Measurements from ENCODE around the gene KRT36.

KRT36 gene

GRCh38 chr17:41523225-41523593 is 33.5 kb upstream of the KRT36 start:
- in situ Hi-C loops (cut with HindIII; ENCODE audit: low pct_ligation_motif_present, low pct_unique_long_range_greater_than_20kb, low sequenced_read_pairs) = no loop called here
- no peak for DNase-seq

GRCh38 chr17:41522301-41523224 is 32.9 kb upstream of the KRT36 start:
- in situ Hi-C loops (cut with HindIII; ENCODE audit: low pct_ligation_motif_present, low pct_unique_long_range_greater_than_20kb, low sequenced_read_pairs) = no loop called here
- peak; percentile 40 for DNase-seq

- peak; percentile 91 for DNase-seq
- in situ Hi-C loops (cut with HindIII; ENCODE audit: low pct_ligation_motif_present, low pct_unique_long_range_greater_than_20kb, low sequenced_read_pairs) = no loop called here
These were observed 32.0 kb upstream of the KRT36 start for GRCh38 chr17:41521574-41522261.

GRCh38 chr17:41520821-41521521 is 31.3 kb upstream of the KRT36 start:
- DNase-seq = no peak
- in situ Hi-C loops (cut with HindIII; ENCODE audit: low pct_ligation_motif_present, low pct_unique_long_range_greater_than_20kb, low sequenced_read_pairs) = no loop called here

- DNase-seq = no peak
These were observed 30.0 kb upstream of the KRT36 start for GRCh38 chr17:41519501-41520224.

GRCh38 chr17:41518789-41519449 is 29.2 kb upstream of the KRT36 start, which contains the start of gene KRT15:
TSS of gene KRT15 (minus strand) at chr17:41518890. CDS start at chr17:41518827, 63 bp downstream.
- in situ Hi-C loops (cut with HindIII; ENCODE audit: low pct_ligation_motif_present, low pct_unique_long_range_greater_than_20kb, low sequenced_read_pairs) = no loop called here
- peak; percentile 27 for DNase-seq

More at GRCh38 chr17:41519501-41520224, 30.0 kb upstream of the KRT36 start:
- in situ Hi-C loops (cut with HindIII; ENCODE audit: low pct_ligation_motif_present, low pct_unique_long_range_greater_than_20kb, low sequenced_read_pairs) = no loop called here

GRCh38 chr17:41518031-41518430 is 28.3 kb upstream of the KRT36 start:
- in situ Hi-C loops (cut with HindIII; ENCODE audit: low pct_ligation_motif_present, low pct_unique_long_range_greater_than_20kb, low sequenced_read_pairs) = no loop called here
- no peak for DNase-seq

- in situ Hi-C loops (cut with HindIII; ENCODE audit: low pct_ligation_motif_present, low pct_unique_long_range_greater_than_20kb, low sequenced_read_pairs) = no loop called here
- DNase-seq = no peak
These were observed 27.1 kb upstream of the KRT36 start for GRCh38 chr17:41516830-41517283.

- DNase-seq = no peak
- in situ Hi-C loops (cut with HindIII; ENCODE audit: low pct_ligation_motif_present, low pct_unique_long_range_greater_than_20kb, low sequenced_read_pairs) = no loop called here
These were observed 26.6 kb upstream of the KRT36 start for GRCh38 chr17:41516147-41516829.

- DNase-seq = no peak
- in situ Hi-C loops (cut with HindIII; ENCODE audit: low pct_ligation_motif_present, low pct_unique_long_range_greater_than_20kb, low sequenced_read_pairs) = no loop called here
These were observed 23.4 kb upstream of the KRT36 start for GRCh38 chr17:41513168-41513547.

- in situ Hi-C loops (cut with HindIII; ENCODE audit: low pct_ligation_motif_present, low pct_unique_long_range_greater_than_20kb, low sequenced_read_pairs) = no loop called here
- no peak for DNase-seq
These were observed 22.9 kb upstream of the KRT36 start for GRCh38 chr17:41512546-41513167.

GRCh38 chr17:41511716-41512115 is 22.0 kb upstream of the KRT36 start:
- no peak for DNase-seq
- in situ Hi-C loops (cut with HindIII; ENCODE audit: low pct_ligation_motif_present, low pct_unique_long_range_greater_than_20kb, low sequenced_read_pairs) = no loop called here

GRCh38 chr17:41511116-41511515 is 21.4 kb upstream of the KRT36 start:
- in situ Hi-C loops (cut with HindIII; ENCODE audit: low pct_ligation_motif_present, low pct_unique_long_range_greater_than_20kb, low sequenced_read_pairs) = no loop called here
- no peak for DNase-seq

GRCh38 chr17:41510251-41511065 is 20.7 kb upstream of the KRT36 start:
- in situ Hi-C loops (cut with HindIII; ENCODE audit: low pct_ligation_motif_present, low pct_unique_long_range_greater_than_20kb, low sequenced_read_pairs) = no loop called here
- DNase-seq = no peak

GRCh38 chr17:41507315-41507880 is 17.7 kb upstream of the KRT36 start:
- DNase-seq = no peak
- in situ Hi-C loops (cut with HindIII; ENCODE audit: low pct_ligation_motif_present, low pct_unique_long_range_greater_than_20kb, low sequenced_read_pairs) = no loop called here

Data from ACHN (cell line).